ENCODE results near the gene RAP1GDS1.
"Not testable (repeated sequence)": the region's sequence is repeated elsewhere in the genome, so short reads cannot be mapped to it uniquely, and the experiment has no call there.

RAP1GDS1 gene

DNA sequence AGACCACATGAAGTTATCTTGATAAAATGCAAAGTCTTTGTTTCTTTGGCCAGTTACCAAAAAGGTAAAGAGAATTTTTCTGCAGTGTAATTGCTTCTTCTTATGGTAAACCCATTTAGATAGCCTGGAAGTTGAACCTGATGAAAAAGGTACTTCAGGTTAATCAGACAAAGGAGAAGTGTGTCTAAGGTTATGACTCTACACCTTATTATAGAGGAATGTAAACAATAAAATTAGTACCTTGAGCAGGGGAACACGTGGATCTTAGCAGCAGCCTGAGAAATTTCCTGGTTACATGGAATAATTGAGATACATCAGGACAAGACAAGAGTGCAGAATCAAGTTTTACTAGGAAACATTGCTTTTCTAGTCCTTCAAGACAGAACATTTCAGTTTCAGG lies 70.8 kb downstream of the RAP1GDS1 start:
- no peaks in the 10 kb centered on the region for H3K9me3 ChIP-seq (ENCODE audit: control insufficient read depth, low read length)
- no peak overlapping the region for H3K4me3 ChIP-seq (ENCODE audit: low read length)
- H3K27me3 ChIP-seq (ENCODE audit: control insufficient read depth, insufficient read depth, low read length): no peaks in the 10 kb centered on the region
- no peaks in the 10 kb centered on the region for H3K36me3 ChIP-seq (ENCODE audit: control insufficient read depth, insufficient read depth, low read length)
- H3K9ac ChIP-seq (ENCODE audit: low read length): no peak overlapping the region
- H3K4me1 ChIP-seq (ENCODE audit: control insufficient read depth, insufficient read depth, low read length): no peaks in the 10 kb centered on the region

DNA sequence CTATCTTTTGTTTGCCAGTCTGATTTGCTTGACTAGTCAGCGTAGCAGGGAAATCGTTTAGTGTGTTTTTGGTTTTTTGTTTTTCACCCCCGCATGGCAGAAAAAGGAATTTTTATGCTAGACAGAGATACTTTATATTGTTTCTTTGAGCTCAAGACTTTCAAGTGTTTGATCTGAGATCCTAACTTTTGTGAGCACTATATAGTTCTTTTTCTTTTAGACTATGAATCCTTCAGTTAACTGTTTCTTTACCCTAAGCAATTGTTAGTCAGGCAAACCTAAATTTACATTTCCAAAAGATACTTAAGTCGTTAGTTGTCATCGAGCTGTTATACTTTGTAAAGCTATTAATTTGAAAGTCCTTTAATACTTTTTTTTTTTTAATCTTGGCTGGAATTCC lies 73.3 kb downstream of the RAP1GDS1 start:
- H3K9me3 ChIP-seq (ENCODE audit: control insufficient read depth, low read length): no peaks in the 10 kb centered on the region
- no peaks in the 10 kb centered on the region for H3K27me3 ChIP-seq (ENCODE audit: control insufficient read depth, insufficient read depth, low read length)
- H3K4me3 ChIP-seq (ENCODE audit: low read length): no peak overlapping the region
- H3K9ac ChIP-seq (ENCODE audit: low read length): no peak overlapping the region
- H3K36me3 ChIP-seq (ENCODE audit: control insufficient read depth, insufficient read depth, low read length): no peaks in the 10 kb centered on the region
- H3K4me1 ChIP-seq (ENCODE audit: control insufficient read depth, insufficient read depth, low read length): no peaks in the 10 kb centered on the region

DNA sequence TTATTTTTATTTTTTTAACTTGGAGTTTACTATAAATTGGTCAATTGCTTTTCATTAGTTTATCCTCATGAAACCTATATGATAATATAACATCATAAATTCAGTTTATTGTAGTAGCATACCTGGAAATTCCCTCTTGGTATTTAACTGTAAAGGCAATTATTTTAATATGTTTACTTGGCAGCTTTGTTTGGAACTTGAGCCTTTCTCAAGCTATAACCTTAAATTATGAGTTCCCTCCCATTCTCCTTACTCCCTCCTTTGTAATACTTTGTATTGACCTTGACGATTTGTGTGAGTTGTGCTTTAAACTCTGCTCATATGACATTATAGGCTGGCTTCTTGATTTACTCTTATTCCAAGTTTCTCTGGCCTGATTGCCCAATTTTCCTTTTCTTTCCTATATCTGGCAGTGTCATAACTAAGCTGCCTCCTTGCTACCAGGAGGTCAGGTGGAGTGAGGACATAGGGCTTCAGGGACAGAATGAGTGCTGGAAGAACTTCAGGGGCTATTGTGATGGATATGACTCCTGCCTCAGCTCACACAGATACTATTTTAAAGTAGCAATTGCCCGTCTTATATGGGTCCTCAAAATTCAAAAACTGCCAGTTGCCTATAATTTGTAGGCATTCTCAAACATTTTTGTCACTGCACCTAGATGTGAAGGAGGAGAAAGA lies 77.7 kb downstream of the RAP1GDS1 start:
- no peaks in the 10 kb centered on the region for H3K36me3 ChIP-seq (ENCODE audit: control insufficient read depth, insufficient read depth, low read length)
- no peak overlapping the region for H3K4me3 ChIP-seq (ENCODE audit: low read length)
- no peaks in the 10 kb centered on the region for H3K27me3 ChIP-seq (ENCODE audit: control insufficient read depth, insufficient read depth, low read length)
- H3K4me1 ChIP-seq (ENCODE audit: control insufficient read depth, insufficient read depth, low read length): no peaks in the 10 kb centered on the region
- no peaks in the 10 kb centered on the region for H3K9me3 ChIP-seq (ENCODE audit: control insufficient read depth, low read length)
- H3K9ac ChIP-seq (ENCODE audit: low read length): no peak overlapping the region

DNA sequence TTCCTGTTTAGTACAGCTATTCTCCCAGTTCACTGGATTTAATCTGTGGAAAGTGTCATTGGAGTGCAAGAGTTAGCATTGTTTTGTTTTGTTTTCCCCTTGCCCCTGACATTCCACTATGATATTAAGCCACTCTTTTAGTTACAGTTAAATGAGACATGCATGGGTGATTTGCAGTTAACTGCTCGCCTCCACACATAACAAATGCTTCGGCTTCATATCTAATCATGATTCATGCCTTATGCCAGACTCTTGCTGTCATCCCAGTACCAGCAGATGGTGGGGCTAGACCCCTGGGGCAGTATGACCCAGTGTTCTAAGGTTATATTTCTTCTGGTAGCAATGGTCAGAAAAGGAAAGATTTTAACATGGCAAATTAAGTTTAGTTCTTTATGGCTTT lies 80.1 kb downstream of the RAP1GDS1 start:
- Histone ChIP-seq H3K9me3 (ENCODE audit: control insufficient read depth, low read length) (no peaks in the 10 kb centered on the region), H3K36me3 (ENCODE audit: control insufficient read depth, insufficient read depth, low read length) (no peaks in the 10 kb centered on the region), H3K4me3 (ENCODE audit: low read length) (no peak overlapping the region), H3K27me3 (ENCODE audit: control insufficient read depth, insufficient read depth, low read length) (no peaks in the 10 kb centered on the region), H3K4me1 (ENCODE audit: control insufficient read depth, insufficient read depth, low read length) (no peaks in the 10 kb centered on the region), H3K9ac (ENCODE audit: low read length) (no peak overlapping the region)

DNA sequence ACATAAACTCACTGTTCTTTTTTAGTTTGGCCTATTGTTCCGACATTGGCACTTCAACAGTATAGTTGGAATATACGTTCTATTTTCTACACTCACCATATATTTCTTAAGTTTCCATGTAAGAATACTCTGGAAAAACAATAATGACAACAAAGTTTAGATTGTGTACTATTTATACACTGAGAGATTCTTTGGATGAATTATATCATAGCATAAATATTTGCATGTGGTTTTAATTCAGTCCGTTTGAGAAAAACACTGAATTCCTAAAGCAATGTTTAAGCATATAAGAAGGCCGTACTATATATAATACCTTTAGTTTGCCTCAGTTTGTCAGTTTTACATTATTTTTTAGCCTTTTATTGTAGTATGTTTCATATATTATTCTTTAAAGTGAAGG lies 82.4 kb downstream of the RAP1GDS1 start:
- no peaks in the 10 kb centered on the region for H3K4me1 ChIP-seq (ENCODE audit: control insufficient read depth, insufficient read depth, low read length)
- no peaks in the 10 kb centered on the region for H3K27me3 ChIP-seq (ENCODE audit: control insufficient read depth, insufficient read depth, low read length)
- H3K9me3 ChIP-seq (ENCODE audit: control insufficient read depth, low read length): no peaks in the 10 kb centered on the region
- no peak overlapping the region for H3K4me3 ChIP-seq (ENCODE audit: low read length)
- no peaks in the 10 kb centered on the region for H3K36me3 ChIP-seq (ENCODE audit: control insufficient read depth, insufficient read depth, low read length)
- no peak overlapping the region for H3K9ac ChIP-seq (ENCODE audit: low read length)

DNA sequence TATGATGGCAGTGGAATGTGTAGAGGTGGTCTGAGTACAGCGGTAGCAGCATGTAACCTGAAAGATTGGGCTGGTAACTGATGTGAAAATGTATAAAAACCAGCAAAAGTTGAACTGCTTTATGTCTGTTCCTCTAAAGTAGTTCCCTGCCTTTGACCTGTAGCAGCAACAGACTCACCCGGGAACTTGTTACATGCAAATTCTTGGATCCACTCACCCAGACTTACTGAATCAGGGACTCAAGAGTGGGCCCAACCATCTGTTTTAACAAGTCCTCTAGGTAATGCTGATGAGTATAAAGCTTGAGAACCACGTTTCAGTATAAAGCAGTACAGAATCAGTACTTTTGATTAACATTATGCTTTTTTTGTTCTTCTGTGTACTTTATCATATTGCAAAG lies 84.7 kb downstream of the RAP1GDS1 start:
- no peaks in the 10 kb centered on the region for H3K36me3 ChIP-seq (ENCODE audit: control insufficient read depth, insufficient read depth, low read length)
- no peak overlapping the region for H3K9ac ChIP-seq (ENCODE audit: low read length)
- no peaks in the 10 kb centered on the region for H3K27me3 ChIP-seq (ENCODE audit: control insufficient read depth, insufficient read depth, low read length)
- no peaks in the 10 kb centered on the region for H3K4me1 ChIP-seq (ENCODE audit: control insufficient read depth, insufficient read depth, low read length)
- no peak overlapping the region for H3K4me3 ChIP-seq (ENCODE audit: low read length)
- no peaks in the 10 kb centered on the region for H3K9me3 ChIP-seq (ENCODE audit: control insufficient read depth, low read length)

DNA sequence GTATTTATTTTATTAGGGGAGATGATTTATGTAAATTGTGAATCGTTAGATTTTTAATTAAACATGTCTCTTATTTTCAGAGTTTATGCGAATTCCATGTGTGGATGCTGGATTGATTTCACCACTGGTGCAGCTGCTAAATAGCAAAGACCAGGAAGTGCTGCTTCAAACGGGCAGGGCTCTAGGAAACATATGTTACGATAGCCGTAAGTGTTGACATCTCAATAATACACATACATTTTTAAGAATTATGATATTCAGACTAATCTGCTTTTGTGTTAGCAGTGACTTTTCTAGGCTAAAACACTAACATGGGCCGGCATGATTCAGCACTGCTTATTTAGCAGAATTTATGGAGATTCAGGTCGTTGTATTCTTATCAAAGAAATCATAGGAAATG lies 91.2 kb downstream of the RAP1GDS1 start:
- no peak overlapping the region for H3K4me3 ChIP-seq (ENCODE audit: low read length)
- H3K9ac ChIP-seq (ENCODE audit: low read length): no peak overlapping the region
- H3K36me3 ChIP-seq (ENCODE audit: control insufficient read depth, insufficient read depth, low read length): no peaks in the 10 kb centered on the region
- H3K27me3 ChIP-seq (ENCODE audit: control insufficient read depth, insufficient read depth, low read length): no peaks in the 10 kb centered on the region
- H3K9me3 ChIP-seq (ENCODE audit: control insufficient read depth, low read length): no peaks in the 10 kb centered on the region
- no peaks in the 10 kb centered on the region for H3K4me1 ChIP-seq (ENCODE audit: control insufficient read depth, insufficient read depth, low read length)

DNA sequence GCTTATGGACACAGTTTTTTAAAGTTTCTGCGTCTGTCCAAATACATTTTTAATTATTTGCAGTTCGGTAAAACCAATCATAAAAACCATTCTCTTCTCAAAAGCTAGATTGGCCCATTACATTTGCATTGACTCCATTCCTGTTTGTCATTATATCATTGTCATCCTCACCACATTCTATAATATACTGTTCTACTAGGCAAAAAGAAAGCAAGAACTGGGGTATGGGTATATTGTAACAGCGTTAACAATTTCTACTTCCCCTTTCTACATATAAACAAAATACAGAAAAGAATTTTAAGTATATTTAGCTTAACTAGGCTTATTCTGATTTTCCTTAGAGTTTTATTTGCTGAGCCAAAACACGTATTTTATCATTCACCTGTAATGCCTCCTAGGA lies 91.8 kb downstream of the RAP1GDS1 start:
- Histone ChIP-seq H3K9me3 (ENCODE audit: control insufficient read depth, low read length) (no peaks in the 10 kb centered on the region), H3K4me3 (ENCODE audit: low read length) (no peak overlapping the region), H3K4me1 (ENCODE audit: control insufficient read depth, insufficient read depth, low read length) (no peaks in the 10 kb centered on the region), H3K36me3 (ENCODE audit: control insufficient read depth, insufficient read depth, low read length) (no peaks in the 10 kb centered on the region), H3K27me3 (ENCODE audit: control insufficient read depth, insufficient read depth, low read length) (no peaks in the 10 kb centered on the region), H3K9ac (ENCODE audit: low read length) (no peak overlapping the region)

DNA sequence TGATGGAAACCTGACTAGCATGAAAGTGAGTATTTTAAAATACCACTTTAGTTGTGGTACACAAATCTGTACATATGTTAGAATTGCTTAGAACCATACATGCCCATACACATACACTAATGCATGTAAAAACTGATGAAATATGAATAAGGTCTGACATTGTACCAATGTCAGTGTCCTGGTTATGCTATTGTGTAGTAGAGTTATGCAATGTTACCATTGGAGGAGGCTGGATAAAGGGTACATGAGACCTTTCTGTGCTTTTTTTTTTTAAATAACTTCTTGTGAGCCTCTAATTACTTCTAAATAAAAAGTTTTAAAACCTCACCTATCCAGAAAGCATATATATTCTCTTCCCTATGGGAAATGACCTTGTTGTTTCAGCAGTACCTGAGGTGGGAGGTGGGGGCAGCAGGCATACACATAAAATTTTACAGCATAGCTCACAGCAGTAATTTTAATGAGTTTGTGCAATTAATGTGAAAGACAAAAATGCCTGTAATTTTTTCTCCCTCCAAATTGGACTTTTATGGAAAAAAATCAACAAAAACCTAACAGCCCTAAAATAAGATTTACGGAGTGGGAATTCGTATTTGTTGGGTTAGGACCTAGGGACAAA lies 97.6 kb downstream of the RAP1GDS1 start:
- Histone ChIP-seq H3K36me3 (ENCODE audit: control insufficient read depth, insufficient read depth, low read length) (no peaks in the 10 kb centered on the region), H3K9ac (ENCODE audit: low read length) (no peak overlapping the region), H3K27me3 (ENCODE audit: control insufficient read depth, insufficient read depth, low read length) (no peaks in the 10 kb centered on the region), H3K4me3 (ENCODE audit: low read length) (no peak overlapping the region), H3K9me3 (ENCODE audit: control insufficient read depth, low read length) (no peaks in the 10 kb centered on the region), H3K4me1 (ENCODE audit: control insufficient read depth, insufficient read depth, low read length) (no peaks in the 10 kb centered on the region)

DNA sequence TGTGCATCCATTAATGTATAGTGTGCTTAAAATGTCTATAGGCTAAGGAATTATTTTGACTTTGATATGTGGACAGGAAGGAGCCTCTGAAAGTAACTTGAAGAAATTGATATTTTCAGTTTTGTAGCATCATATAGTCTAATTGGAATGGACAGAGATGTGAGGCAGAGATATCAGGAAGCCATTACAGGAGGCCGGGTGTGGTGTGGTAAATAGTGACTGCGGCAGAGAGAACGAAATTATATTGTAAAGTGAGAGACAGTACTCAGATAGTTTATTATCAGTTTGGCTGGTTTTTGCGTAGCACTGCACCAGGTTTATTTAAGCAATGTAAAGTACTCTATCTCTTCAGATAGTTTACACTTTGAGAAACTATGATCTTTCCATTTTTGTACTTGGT lies 98.5 kb downstream of the RAP1GDS1 start:
- no peaks in the 10 kb centered on the region for H3K27me3 ChIP-seq (ENCODE audit: control insufficient read depth, insufficient read depth, low read length)
- H3K4me1 ChIP-seq (ENCODE audit: control insufficient read depth, insufficient read depth, low read length): no peaks in the 10 kb centered on the region
- H3K4me3 ChIP-seq (ENCODE audit: low read length): no peak overlapping the region
- no peaks in the 10 kb centered on the region for H3K9me3 ChIP-seq (ENCODE audit: control insufficient read depth, low read length)
- H3K9ac ChIP-seq (ENCODE audit: low read length): no peak overlapping the region
- H3K36me3 ChIP-seq (ENCODE audit: control insufficient read depth, insufficient read depth, low read length): no peaks in the 10 kb centered on the region

DNA sequence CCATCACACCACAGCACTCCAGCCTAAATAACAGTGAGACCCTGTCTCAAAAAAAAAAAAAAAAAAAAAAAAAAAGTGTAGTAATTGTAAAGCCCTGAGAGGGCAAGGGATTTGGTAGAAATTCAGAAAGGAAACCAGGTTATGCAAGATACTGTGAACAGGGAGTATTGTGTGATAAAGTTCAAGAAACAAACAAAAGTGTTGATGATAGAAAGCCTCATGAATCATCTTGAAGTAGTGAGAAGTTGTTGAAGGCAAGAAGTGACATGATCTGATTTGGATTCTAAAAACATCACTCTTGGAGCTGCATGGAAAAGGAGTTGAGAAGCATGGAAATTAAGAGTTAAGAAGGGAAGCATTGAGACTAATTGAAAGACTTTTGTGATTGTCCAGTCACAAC lies 102.2 kb downstream of the RAP1GDS1 start:
- Histone ChIP-seq H3K9me3 (ENCODE audit: control insufficient read depth, low read length) (no peaks in the 10 kb centered on the region), H3K9ac (ENCODE audit: low read length) (no peak overlapping the region), H3K4me3 (ENCODE audit: low read length) (no peak overlapping the region), H3K27me3 (ENCODE audit: control insufficient read depth, insufficient read depth, low read length) (no peaks in the 10 kb centered on the region), H3K36me3 (ENCODE audit: control insufficient read depth, insufficient read depth, low read length) (no peaks in the 10 kb centered on the region), H3K4me1 (ENCODE audit: control insufficient read depth, insufficient read depth, low read length) (no peaks in the 10 kb centered on the region)

DNA sequence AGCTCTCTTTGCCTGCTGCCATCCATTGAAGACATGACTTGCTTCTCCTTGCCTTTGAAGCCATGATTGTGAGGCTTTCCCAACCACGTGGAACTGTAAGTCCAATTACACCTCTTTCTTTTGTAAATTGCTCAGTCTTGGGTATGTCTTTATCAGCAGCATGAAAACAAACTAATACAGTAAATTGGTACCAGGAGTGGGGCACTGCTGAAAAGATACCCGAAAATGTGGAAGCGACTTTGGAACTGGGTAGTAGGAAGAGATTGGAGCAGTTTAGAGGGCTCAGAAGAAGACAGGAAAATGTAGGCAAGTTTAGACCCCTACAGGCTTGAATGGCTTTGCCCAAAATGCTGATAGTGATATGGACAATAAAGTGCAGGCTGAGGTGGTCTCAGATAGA lies 105.1 kb downstream of the RAP1GDS1 start:
- not testable (repeated sequence) for H3K27me3 ChIP-seq (ENCODE audit: control insufficient read depth, insufficient read depth, low read length); H3K9me3 ChIP-seq (ENCODE audit: control insufficient read depth, low read length); H3K4me1 ChIP-seq (ENCODE audit: control insufficient read depth, insufficient read depth, low read length); H3K9ac ChIP-seq (ENCODE audit: low read length); H3K4me3 ChIP-seq (ENCODE audit: low read length); H3K36me3 ChIP-seq (ENCODE audit: control insufficient read depth, insufficient read depth, low read length)

DNA sequence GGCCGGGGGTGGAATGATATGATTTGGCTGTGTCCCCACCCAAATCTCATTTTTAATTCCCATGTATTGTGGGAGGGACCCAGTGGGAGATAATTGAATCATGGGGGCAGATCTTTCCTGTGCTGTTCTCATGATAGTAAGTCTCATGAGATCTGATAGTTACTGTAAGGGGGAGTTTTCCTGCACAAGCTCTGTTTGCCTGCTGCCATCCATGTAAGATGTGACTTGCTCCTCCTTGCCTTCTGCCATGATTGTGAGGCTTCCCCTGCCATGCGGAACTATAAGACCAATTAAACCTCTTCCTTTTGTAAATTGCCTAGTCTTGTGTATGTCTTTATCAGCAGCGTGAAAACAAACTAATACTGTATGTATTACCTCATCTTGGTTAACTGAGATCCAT lies 106.8 kb downstream of the RAP1GDS1 start:
- not testable (repeated sequence) for H3K9ac ChIP-seq (ENCODE audit: low read length); H3K36me3 ChIP-seq (ENCODE audit: control insufficient read depth, insufficient read depth, low read length); H3K27me3 ChIP-seq (ENCODE audit: control insufficient read depth, insufficient read depth, low read length); H3K4me3 ChIP-seq (ENCODE audit: low read length); H3K4me1 ChIP-seq (ENCODE audit: control insufficient read depth, insufficient read depth, low read length); H3K9me3 ChIP-seq (ENCODE audit: control insufficient read depth, low read length)
